Transverse colon (tissue), 4 donors: ENCODE data around the gene CCN5. TPM values are rescaled to one million over a fixed set of nuclear protein-coding genes. Genes with fewer than 3 reads are reported as not detected.
A peak's percentile ranks its signal among the peaks of the same experiment; 100 is the strongest.

ENCODE experiments used
- DNase-seq: peaks from one replicate; pipeline ENCODE4 v3.0.0-alpha.2; 2019
- H3K27ac ChIP-seq, 4 donors: fragments of 200-600 bp; sonication (generic); 2 replicates each; pipeline ENCODE4 v1.5.1; 2016 to 2018; ENCODE audit warnings: inconsistent platforms in 4 of 4
- H3K27me3 ChIP-seq: fragments of 200-600 bp; sonication (generic); 2 replicates; pipeline ENCODE4 v1.5.1; 2017; ENCODE audit warnings: inconsistent platforms
- H3K36me3 ChIP-seq, 4 donors: fragments of 200-600 bp; sonication (generic); 2 replicates each; pipeline ENCODE4 v1.5.1; 2017 to 2019; ENCODE audit warnings: inconsistent platforms in 4 of 4
- H3K4me1 ChIP-seq, 4 donors: fragments of 200-600 bp; sonication (generic); 2 replicates each; pipeline ENCODE4 v1.5.1; 2017 to 2020; ENCODE audit warnings: inconsistent platforms in 4 of 4
- H3K4me3 ChIP-seq, 4 donors: fragments of 200-600 bp; sonication (generic); 1 replicate in 1 of 4; 2 replicates in 3 of 4; pipeline versions ENCODE4 v1.5.1 to v1.6.1; 2017 to 2019; ENCODE audit warnings: inconsistent platforms in 4 of 4
- H3K9me3 ChIP-seq, 2 donors: fragments of 200-600 bp; sonication (generic); 2 replicates each; pipeline ENCODE4 v1.5.1; 2017 to 2019; ENCODE audit warnings: inconsistent platforms in 2 of 2
- EP300 ChIP-seq: sonication (generic); formaldehyde crosslinking; IDR thresholded peaks from one replicate; pipeline ENCODE4 v1.6.1; 2017; ENCODE audit warnings: antibody characterized with exemption, low read depth
- POLR2A ChIP-seq: fragments of 450-650 bp; IDR thresholded peaks from one replicate; pipeline ENCODE4 v1.6.1; 2016; ENCODE audit warnings: antibody characterized with exemption, mild to moderate bottlenecking, moderate library complexity
- POLR2AphosphoS5 ChIP-seq, 3 donors: sonication (generic); formaldehyde crosslinking; IDR thresholded peaks; one replicate each; pipeline ENCODE4 v1.6.1; 2016; ENCODE audit warnings: antibody characterized with exemption in 3 of 3
- WGBS, 2 donors: methylation state at CpG; one replicate each; pipeline ENCODE4 v1.1.5; 2018; ENCODE audit warnings: low coverage in 1 of 2; 5-methylcytosine and 5-hydroxymethylcytosine counted together
- in situ Hi-C, 4 donors: fragments of 200-750 bp; cut with MboI; loops; one replicate each; pipeline versions ENCODE4 v1.15.0 to v1.15.1; 2017; ENCODE audit warnings: low sequenced_read_pairs in 3 of 4, low pct_ligation_motif_present in 1 of 4, low pct_unique_long_range_greater_than_20kb in 1 of 4
- intact Hi-C: fragments of 100-400 bp; cut with DNase I; formaldehyde crosslinking; loops from one replicate; pipeline ENCODE4 v1.15.1; 2023; ENCODE audit warnings: low total_unique reads
- total RNA-seq, 4 donors: library from RNA; depleted of rRNA; stranded (reverse); fragments of >200 nt; gene quantifications; one replicate each; pipeline ENCODE4 v1.1.0, GENCODE V29; 2016
- TF ChIP-seq, protein P1 (sequence below), 5 experiments: fragments of 200-600 bp in 3 of 5; fragments of 450-650 bp in 2 of 5; sonication (generic) in 3 of 5; IDR thresholded peaks; 1 replicate in 2 of 5; 2 replicates in 3 of 5; pipeline ENCODE4 v1.5.1; 2016 to 2017; ENCODE audit warnings: antibody characterized with exemption in 5 of 5, inconsistent platforms in 3 of 5, mild to moderate bottlenecking in 2 of 5, moderate library complexity in 1 of 5

CCN5 gene
- total RNA-seq, 4 donors from 2014 or later = 9.5 to 20.6 (median 15.9) TPM

GRCh38 chr20:44735816-44736169 is 20.6 kb downstream of the CCN5 start:
- 69% methylated on average over 4 of the region's 4 CpGs; no CpG with 5 or more reads in 1 of the 2 donors for WGBS, 2 donors
- no peaks in the 10 kb centered on the region for H3K9me3 ChIP-seq
- no peak for DNase-seq
- in situ Hi-C loops = loop anchor here in 1 of 4 donors (5.0 kb wide), 1 partner anchor 53 kb away; no protein-coding TSS in a partner anchor
- no peak for TF ChIP-seq EP300
- TF ChIP-seq, protein P1, sequence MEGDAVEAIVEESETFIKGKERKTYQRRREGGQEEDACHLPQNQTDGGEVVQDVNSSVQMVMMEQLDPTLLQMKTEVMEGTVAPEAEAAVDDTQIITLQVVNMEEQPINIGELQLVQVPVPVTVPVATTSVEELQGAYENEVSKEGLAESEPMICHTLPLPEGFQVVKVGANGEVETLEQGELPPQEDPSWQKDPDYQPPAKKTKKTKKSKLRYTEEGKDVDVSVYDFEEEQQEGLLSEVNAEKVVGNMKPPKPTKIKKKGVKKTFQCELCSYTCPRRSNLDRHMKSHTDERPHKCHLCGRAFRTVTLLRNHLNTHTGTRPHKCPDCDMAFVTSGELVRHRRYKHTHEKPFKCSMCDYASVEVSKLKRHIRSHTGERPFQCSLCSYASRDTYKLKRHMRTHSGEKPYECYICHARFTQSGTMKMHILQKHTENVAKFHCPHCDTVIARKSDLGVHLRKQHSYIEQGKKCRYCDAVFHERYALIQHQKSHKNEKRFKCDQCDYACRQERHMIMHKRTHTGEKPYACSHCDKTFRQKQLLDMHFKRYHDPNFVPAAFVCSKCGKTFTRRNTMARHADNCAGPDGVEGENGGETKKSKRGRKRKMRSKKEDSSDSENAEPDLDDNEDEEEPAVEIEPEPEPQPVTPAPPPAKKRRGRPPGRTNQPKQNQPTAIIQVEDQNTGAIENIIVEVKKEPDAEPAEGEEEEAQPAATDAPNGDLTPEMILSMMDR (IDR thresholded peaks at IDR 0.05) = no peak
- no peak for TF ChIP-seq POLR2A
- no peak for TF ChIP-seq POLR2AphosphoS5 (IDR thresholded peaks at IDR 0.05)
- no peak overlapping the region for H3K27ac ChIP-seq
- H3K4me3 ChIP-seq = no peak overlapping the region
- no peaks in the 10 kb centered on the region for H3K27me3 ChIP-seq
- intact Hi-C loops = loop anchor here (5.0 to 10.0 kb wide), 2 partner anchors 203 to 351 kb away; no protein-coding TSS in a partner anchor
- H3K4me1 ChIP-seq = no peaks in the 10 kb centered on the region
- no peaks in the 10 kb centered on the region for H3K36me3 ChIP-seq

DNA sequence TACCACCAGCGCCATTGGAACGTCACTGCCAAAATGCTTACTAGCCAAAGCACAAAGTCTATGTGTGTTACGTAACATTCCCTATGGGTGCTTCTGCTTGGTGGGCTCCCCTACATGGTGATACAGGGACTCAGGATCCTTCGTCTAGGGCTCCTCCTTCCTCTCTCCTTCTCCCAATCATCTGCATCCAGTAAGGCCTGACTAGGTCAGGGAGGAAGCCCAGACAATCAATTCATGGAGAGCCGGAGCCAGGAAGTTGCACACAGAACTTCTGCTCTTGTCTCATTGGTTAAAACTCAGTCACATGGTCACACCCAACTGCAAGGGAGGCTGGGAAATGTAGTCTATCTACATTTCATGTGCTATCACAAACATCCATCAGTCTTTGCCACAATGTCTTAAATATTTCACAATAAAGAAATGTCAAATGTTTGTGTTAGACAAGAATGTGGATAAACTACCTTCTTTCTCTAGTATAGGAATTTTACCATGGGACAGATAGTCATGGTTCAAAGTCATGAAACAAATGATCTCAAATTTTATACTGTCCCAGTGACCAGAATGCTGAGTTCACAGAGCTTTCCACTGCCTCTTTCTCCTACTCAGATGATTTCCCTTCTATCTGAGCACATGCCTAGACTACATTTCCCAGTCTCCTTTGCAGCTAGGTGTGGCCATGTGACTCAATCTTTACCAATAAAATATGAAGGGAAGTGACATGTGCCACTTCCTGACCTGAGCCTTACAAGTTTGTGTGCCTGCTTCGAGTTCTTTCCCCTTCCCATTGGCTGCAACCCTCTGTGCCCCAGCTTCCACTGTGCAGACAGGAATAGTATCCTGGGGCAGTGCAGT is 21.2 kb downstream of the CCN5 start:
- Histone ChIP-seq H3K4me3 (no peak overlapping the region), H3K9me3 (no peaks in the 10 kb centered on the region), H3K27ac (no peak overlapping the region), H3K36me3 (no peaks in the 10 kb centered on the region), H3K27me3 (no peaks in the 10 kb centered on the region), H3K4me1 (no peaks in the 10 kb centered on the region)
- 38 to 58% methylated on average over 4 to 6 of the region's 6 CpGs for whole genome bisulfite sequencing, 2 donors
- in situ Hi-C loops = loop anchor here in 1 of 4 donors (5.0 kb wide), 1 partner anchor 54 kb away; no protein-coding TSS in a partner anchor
- DNase-seq = peak; percentile 44
- TF ChIP-seq EP300 (no peak), POLR2AphosphoS5 (IDR thresholded peaks at IDR 0.05) (peak in 1 of 3 donors; percentile 46)
- intact Hi-C loops = loop anchor here (5.0 to 10.0 kb wide), 2 partner anchors 204 to 352 kb away; no protein-coding TSS in a partner anchor

DNA sequence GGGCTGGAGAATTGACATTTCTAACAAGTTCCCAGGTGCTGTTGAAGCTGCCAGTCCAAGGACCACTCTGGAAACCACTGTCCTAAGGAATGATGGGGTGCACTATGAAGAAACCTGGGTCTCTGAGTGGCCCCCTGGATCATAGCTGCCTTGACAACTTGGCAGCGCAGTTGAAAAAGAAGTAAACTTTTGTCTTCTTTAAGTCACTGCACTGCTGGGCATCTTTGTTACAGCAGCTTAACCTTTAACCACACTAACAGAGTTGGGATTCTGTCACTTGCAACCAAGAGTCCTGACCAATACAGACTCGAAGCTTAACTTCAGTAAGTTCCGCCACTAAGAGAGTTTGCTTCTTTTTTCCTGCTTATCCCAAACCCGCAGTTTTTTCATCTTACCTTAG is 21.9 kb downstream of the CCN5 start:
- TF ChIP-seq POLR2AphosphoS5 (IDR thresholded peaks at IDR 0.05) (no peak), EP300 (no peak), POLR2A (no peak)
- TF ChIP-seq, protein P1 (IDR thresholded peaks at IDR 0.05) = no peak
- no peaks in the 10 kb centered on the region for H3K9me3 ChIP-seq
- H3K36me3 ChIP-seq = no peaks in the 10 kb centered on the region
- H3K27me3 ChIP-seq = no peaks in the 10 kb centered on the region
- no peaks in the 10 kb centered on the region for H3K4me1 ChIP-seq
- DNase-seq = no peak
- intact Hi-C loops = loop anchor here (5.0 to 10.0 kb wide), 2 partner anchors 205 to 352 kb away; no protein-coding TSS in a partner anchor
- 97 to 100% methylated on average over 1 to 4 of the region's 4 CpGs for WGBS, 2 donors
- in situ Hi-C loops = loop anchor here in 1 of 4 donors (5.0 kb wide), 1 partner anchor 55 kb away; no protein-coding TSS in a partner anchor
- H3K4me3 ChIP-seq = no peak overlapping the region
- H3K27ac ChIP-seq = no peak overlapping the region

GRCh38 chr20:44738813-44739477 is 23.8 kb downstream of the CCN5 start:
- Histone ChIP-seq H3K9me3 (no peaks in the 10 kb centered on the region), H3K27ac (no peak overlapping the region), H3K4me3 (no peak overlapping the region), H3K27me3 (peaks cover 6% of the 10 kb centered on the region), H3K4me1 (no peaks in the 10 kb centered on the region), H3K36me3 (no peaks in the 10 kb centered on the region)
- intact Hi-C loops = loop anchor here (5.0 to 10.0 kb wide), 2 partner anchors 207 to 354 kb away; no protein-coding TSS in a partner anchor
- peak; percentile 42 for DNase-seq
- in situ Hi-C loops = loop anchor here in 1 of 4 donors (5.0 kb wide), 1 partner anchor 57 kb away; no protein-coding TSS in a partner anchor
- TF ChIP-seq, protein P1 (IDR thresholded peaks at IDR 0.05) = no peak
- TF ChIP-seq POLR2AphosphoS5 (IDR thresholded peaks at IDR 0.05) = no peak
- TF ChIP-seq POLR2A = no peak
- 74% methylated on average over 5 to 7 of the region's 7 CpGs for WGBS, 2 donors
